ENCODE data around the gene CDK19.

GRCh38 chr6:110816677-110817076 is 1.4 kb upstream of the CDK19 start:
- TF ChIP-seq CTCF (conservative IDR thresholded peaks at IDR 0.05 in 1 of 2, IDR thresholded peaks at IDR 0.05 in 1 of 2; ENCODE audit: low read depth in 1 of 2, low read length in 2 of 2) = no peak
- TF ChIP-seq EZH2 (IDR thresholded peaks at IDR 0.05; ENCODE audit: low read length, missing control alignments) = no peak
